Anterior cingulate cortex (tissue), 58 donors: ENCODE data around the gene ADGRG7.

Experiments used
- DNase-seq, 58 donors: peaks; one replicate each; lab custom pipeline; 2025; lab: John Stamatoyannopoulos, UW

ADGRG7 gene

DNA sequence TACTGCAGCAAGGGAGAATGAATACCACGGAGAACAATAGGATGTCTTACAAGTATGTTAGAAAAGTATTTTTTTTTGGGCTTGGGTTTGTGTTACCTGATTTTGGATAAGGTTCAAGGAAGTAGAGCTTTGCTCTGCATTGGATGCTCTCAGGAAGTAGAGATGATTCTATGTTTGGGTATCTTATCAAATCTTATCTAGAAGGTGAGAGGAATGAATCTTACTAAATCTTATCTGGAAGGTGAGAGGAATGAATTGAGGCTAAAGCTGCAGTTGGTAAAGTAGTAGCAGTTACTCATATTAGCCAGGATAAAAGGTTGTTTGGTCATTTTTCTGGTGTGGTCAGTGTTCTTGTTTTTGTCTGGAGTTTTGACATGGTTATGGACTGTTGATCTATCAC, 117.3 kb downstream of the ADGRG7 start:
- no peak for DNase-seq

GRCh38 chr3:100730524-100730923, 121.1 kb downstream of the ADGRG7 start:
- DNase-seq: no peak

DNA sequence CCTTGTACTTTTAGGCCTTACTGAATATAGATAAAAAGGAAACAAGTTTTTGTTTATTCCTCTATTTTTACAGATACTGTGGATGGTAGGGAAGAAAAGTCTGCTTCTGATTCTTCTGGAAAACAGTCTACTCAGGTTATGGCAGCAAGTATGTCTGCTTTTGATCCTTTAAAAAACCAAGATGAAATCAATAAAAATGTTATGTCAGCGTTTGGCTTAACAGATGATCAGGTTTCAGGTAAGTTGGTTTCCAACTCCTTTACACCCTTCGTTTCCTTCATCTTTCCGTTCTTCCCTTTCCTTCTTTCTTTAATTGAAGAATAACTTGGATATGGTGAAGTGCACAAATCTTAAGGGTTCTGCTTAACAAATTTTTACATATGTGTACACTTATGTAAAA, 123.0 kb downstream of the ADGRG7 start:
- no peak for DNase-seq

DNA sequence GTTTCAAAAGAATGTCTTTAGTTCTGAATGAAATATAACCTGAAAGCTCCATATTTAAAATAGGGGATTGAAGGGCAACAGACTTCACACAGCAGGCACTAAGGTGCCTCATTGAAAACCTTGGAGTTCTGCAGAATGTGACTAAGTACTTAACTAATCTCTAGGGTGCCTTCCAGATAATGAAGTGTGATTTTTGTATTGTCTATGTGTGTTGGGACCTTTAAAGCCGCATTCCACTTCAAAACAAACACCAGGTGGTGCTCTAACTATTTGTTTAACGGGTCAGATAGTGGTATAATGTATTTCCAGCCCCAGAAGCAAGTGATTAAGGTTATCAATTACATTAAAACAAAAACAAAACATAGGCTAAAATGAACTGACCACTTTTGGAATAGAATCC, 127.9 kb downstream of the ADGRG7 start:
- DNase-seq: no peak

GRCh38 chr3:100740207-100740606, 130.8 kb downstream of the ADGRG7 start:
- no peak for DNase-seq

GRCh38 chr3:100743535-100743934, 134.1 kb downstream of the ADGRG7 start:
- DNase-seq: no peak

GRCh38 chr3:100744671-100745070, 135.3 kb downstream of the ADGRG7 start:
- no peak for DNase-seq
